ENCODE measurements around the gene NUDT3. TPM values are rescaled to one million over a fixed set of nuclear protein-coding genes. Genes with fewer than 3 reads are reported as not detected.
"Not testable (repeated sequence)": the region's sequence is repeated elsewhere in the genome, so short reads cannot be mapped to it uniquely, and the experiment has no call there.

NUDT3 gene
- total RNA-seq, 1 experiment from 2014 or later: 26.1 TPM

DNA sequence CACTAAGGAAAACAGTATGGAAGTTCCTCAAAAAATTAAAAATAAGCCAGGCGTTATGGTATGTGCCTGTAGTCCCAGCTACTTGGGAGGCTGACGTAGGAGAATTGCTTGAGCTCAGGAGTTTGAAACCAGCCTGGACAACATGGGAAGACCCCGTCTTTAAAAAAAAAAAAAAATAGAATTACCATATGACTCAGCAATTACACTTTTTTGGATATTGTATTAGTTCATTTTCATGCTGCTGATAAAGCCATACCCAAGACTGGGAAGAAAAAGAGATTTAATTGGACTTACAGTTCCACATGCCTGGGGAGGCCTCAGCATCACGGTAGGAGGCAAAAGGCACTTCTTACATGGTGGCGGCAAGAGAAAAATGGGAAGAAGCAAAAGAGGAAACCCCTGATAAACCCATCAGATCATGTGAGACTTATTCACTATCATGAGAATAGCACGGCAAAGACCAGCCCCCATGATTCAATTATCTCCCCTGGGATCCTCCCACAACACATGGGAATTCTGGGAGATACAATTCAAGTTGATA lies 132.9 kb downstream of the NUDT3 start:
- no peak for DNase-seq (ENCODE audit: low read depth)

DNA sequence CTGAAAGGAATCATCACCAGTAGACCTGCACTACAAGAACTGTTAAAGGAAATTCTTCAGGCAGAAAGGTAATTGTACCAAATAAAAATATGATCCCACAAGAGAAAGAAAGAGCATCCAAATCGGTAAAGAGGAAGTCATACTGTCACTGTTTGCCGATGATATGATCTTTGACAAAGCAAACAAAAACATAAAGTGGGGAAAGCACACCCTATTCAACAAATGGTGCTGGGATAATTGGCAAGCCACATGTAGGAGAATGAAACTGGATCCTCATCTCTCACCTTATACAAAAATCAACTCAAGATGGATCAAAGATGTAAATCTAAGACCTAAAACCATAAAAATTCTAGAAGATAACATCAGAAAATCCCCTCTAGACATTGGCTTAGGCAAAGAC lies 140.1 kb downstream of the NUDT3 start:
- not testable (repeated sequence) for DNase-seq (ENCODE audit: low read depth)

DNA sequence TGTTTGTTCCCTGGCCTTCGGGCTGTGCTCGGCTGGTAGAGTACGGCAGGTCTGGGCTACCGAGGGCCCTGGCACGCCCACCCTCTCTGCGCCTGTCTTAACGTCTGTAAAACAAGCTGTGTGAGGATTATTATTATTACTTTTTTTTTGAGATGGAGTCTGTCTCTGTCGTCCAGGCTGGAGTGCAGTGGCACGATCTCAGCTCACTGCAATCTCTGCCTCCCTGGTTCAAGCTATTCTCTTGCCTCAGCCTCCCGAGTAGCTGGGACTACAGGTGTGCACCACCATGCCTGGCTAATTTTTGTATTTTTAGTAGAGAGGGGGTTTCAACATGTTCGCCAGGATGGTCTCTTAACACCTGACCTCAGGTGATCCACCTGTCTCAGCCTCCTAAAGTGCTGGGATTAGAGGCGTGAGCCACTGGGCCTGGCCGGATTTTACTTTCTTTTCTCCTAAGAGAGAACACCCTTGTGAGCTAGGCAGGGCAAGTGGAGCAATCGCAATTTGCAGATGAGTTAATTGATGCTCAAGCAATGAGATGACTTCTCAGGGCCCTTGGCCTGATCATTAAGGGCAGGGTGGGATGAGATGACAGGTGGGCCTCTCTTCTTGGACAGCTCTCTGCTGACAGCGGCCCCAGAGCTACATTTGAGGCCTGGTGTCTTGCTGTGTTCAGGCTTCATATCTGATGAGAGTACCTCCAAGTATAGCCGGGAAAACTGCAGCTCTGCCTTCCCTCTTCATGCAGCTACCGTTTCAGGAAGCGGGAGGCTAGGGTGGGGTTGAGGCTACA lies 142.8 kb downstream of the NUDT3 start:
- no peak for DNase-seq (ENCODE audit: low read depth)

DNA sequence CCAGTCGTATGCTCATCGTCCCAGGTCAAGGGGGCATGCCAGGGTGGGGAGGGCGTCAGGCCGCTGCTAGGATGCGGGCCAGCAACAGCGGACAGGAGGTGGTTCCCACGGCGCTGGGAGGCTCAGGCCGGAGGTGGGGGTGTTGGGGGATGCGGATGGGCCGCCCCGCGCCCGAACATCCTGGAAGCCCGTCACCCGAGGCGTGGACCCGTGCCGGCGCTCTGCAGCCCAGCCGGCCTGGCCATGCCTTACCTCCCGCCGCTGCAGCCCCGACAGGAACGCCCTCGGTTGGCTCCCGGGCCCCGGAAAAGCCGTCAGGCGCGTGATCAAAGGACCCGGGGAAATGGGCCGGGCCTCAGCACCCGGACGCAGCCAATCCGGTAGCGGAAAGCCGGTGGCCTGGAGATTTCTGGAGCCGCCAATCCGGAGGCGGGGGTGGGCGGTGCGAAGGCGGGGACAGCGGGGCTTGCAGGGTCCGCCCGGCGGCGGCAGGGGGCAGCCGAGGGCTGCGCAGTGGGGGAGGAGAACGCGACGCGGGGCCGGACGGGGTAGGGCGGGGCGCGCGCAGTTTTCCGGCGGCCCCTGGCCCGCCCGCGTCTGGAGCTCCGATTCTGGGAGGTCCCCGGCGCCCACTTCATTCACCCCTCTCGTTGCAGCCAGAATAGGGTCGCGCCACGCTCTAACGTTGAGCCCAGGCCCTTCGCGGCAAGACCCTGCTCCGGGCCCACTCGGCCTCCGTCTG lies 143.6 kb downstream of the NUDT3 start, which contains the start of gene SMIM29:
Gene SMIM29 (minus strand): TSS at position 280 of the 742 bp plus-strand sequence. CDS start 1,215 bp downstream, outside the sequence.
- peak; percentile 92 for DNase-seq (ENCODE audit: low read depth)

DNA sequence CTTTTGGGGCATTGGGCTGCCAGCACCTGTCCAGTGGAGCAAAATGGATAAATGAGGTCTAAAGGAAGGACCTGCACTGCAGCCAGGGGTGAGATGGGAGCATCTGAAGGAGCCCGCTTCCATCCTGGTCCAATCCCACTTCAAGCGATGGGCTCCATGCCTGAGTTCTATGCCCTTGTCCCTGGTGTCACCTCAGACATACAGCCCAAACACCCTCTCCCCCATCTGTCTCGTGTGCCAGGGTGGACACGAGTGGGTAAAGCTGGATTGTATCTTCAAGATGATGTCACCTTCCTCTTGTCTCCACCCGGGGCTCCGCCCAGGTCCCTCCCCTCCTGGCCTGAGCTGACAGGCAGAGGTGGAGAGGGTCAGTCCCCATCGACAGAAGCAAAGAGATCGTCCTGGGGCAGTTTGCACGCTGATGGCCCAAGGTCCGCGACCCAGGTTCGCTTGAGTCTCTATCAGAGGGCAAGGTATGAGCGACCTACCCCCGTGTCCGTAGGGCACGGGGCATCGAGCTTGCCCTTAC lies 144.2 kb downstream of the NUDT3 start:
- DNase-seq (ENCODE audit: low read depth): peak; percentile 48

DNA sequence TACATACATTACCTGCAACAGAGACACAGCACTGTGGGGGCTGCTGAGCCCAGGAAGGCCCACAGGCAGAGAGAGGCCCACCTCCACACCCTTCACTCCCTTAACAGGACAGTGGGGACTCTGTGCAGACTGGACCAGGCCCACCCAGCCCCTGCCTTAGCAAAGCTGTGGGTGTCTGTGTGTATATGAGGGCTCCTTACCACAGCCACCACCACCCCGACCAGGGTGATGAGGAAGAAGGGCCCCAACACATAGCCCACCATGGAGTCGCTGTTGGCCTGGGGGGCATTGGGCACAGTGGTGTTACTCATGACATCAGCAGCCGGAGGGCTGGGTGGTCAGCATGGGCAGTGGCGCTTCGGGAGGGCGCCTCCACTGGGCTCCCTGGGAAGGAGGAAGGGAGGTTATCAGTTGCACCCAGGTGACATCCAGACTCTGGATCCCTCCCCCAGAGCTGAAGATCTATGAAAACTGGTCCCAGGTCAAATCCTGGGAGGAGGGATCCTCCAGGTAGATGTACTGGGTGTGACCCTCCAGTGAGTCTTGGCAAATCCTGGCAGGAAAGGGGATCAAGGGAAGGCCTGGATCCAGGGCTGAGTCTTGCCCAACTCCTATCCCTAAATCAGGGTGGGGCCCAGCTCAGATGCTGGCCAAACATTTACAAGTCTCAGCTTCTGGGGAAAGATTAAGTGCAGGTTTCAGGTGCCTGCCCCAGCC lies 144.8 kb downstream of the NUDT3 start:
- DNase-seq (ENCODE audit: low read depth): no peak

DNA sequence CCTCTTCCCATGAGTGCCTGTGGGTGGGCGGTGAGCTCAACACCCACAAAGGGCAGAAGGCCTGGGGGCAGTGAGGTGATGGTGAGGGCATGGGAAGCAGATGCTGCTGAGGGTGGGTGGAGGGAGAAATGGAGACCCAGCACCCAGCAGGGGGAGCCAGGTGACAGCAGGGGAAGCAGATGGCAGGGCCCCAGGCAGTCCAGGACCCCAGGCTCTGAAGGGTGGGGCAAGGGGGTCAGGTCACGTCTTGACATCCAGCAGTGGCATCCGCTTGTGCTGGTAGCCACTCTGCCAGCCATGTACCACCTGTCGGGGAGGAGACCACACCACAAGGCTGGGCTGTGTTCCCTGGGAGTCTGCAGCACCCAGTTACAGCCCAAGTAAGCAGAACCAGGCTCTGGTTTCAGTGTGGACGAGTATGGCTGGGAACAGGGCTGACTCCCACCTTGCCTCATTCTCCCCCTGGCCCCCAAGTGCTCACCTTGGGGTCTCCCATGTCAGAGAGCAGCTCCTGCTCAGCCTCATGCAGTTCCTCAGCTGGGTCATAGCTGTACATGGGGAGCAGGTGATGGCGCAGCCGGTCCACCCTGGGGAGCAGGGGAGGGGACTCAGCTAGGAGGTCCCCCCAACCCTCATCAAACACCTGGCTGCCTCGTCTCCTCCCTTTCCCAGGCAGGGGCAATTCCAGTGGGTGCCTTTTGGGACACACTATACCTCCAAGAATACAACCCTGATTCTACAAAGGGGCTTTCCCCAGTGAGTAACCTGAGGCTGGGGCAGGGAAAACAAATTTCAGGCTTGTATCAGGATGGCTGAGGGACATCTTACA lies 145.7 kb downstream of the NUDT3 start:
- peak; percentile 63 for DNase-seq (ENCODE audit: low read depth)

DNA sequence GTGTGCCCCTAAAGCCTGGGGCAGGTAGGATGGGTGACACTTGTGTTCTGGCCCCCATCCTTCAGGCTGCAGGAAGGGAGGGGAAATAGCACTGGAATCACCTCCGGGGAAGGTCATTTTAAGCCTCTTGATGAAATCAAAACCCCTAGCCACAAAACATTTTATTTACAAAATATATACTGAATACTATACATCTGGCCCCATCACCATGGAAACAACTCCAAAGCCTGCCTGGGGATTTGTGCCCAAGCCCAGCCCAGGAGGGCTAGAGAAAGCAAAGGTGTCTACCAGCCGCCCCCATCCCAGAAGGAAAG lies 146.3 kb downstream of the NUDT3 start:
- DNase-seq (ENCODE audit: low read depth): no peak

DNA sequence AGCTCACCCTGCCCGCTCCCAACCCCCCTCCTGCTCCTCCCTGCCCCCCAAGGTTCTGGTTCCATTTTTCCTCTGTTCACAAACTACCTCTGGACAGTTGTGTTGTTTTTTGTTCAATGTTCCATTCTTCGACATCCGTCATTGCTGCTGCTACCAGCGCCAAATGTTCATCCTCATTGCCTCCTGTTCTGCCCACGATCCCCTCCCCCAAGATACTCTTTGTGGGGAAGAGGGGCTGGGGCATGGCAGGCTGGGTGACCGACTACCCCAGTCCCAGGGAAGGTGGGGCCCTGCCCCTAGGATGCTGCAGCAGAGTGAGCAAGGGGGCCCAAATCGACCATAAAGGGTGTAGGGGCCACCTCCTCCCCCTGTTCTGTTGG lies 146.7 kb downstream of the NUDT3 start:
- DNase-seq (ENCODE audit: low read depth): not testable (repeated sequence)

DNA sequence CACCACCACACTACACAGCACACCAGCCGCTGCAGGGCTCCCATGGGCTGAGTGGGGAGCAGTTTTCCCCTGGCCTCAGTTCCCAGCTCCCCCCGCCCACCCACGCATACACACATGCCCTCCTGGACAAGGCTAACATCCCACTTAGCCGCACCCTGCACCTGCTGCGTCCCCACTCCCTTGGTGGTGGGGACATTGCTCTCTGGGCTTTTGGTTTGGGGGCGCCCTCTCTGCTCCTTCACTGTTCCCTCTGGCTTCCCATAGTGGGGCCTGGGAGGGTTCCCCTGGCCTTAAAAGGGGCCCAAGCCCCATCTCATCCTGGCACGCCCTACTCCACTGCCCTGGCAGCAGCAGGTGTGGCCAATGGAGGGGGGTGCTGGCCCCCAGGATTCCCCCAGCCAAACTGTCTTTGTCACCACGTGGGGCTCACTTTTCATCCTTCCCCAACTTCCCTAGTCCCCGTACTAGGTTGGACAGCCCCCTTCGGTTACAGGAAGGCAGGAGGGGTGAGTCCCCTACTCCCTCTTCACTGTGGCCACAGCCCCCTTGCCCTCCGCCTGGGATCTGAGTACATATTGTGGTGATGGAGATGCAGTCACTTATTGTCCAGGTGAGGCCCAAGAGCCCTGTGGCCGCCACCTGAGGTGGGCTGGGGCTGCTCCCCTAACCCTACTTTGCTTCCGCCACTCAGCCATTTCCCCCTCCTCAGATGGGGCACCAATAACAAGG lies 147.3 kb downstream of the NUDT3 start:
- DNase-seq (ENCODE audit: low read depth): not testable (repeated sequence)

DNA sequence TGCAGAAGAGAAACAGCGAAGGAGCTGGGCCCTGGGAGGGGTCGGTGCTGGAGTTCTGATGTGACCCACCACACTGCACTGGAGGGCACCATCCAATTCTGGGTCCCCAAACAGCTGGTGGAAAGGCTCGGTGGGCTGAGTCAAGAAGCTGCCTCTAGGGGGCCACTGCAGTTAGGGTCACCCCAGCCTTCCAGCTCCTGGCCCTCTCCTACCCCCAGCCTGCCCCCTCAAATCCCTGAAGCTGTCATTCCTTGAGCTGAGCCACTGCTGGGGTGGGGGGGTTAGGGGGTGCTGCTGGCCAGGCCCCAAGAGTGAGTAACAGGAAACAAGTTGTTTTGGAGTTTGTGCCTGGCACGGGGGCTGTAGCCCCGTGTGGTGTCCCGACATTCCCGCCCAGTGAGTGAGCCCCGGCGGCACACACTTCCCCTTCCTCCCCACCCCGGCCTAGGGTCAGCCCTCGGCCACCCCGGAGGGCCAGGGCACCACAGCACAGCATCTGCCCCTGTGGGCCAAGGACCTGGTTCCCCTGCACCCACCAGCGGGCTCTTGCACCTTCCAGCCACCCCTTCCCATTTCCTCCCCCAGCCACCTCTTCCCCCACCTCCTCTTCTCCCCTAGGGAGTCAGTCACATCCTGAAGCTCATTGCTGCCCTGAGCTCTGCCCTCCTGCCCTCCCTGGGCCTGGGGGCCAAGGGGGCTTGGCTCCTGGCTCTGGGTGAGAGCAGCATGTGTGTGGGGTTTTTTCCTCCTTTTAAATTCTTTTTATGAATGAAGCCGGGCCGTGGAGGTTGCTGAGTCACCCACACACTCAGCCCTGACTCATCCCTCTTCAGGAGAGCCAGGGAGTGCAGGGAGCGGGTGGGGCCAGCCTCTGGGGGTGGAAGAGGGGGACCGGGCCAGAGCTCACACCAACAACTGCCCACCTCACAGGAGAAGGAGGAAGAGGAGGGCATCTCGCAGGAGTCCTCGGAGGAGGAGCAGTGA lies 148.3 kb downstream of the NUDT3 start:
- peak; percentile 98 for DNase-seq (ENCODE audit: low read depth)

DNA sequence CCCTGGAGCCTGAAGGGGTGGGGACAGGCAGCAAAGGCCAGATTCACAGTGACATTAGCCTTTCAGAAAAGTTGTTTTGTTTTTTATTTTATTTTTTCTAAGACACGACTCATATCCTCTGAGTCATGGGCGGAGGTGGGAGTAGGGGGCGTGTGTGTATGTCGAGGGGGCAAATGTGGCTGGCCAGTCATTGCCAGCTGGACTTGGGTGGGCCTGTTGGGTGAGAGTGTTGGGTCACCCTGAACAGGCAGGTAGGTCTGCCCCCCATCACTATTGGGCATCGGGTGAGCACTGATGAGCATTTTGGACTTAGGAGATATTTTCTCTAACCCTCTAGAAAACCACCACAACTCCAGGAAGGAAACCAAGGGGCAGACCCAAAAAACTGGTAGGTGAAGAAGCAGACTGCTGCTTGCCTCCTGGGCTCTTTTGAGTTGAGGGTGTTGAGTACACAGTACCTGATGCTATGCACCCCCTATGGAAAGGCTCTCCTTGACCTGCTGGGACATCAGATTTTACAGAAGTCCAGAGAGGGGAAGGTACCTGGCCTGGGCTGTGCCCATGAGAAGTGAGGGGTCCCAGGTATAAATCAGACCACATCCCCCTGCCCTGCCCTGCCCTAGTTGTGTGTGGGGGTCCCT lies 149.2 kb downstream of the NUDT3 start:
- peak; percentile 67 for DNase-seq (ENCODE audit: low read depth)

DNA sequence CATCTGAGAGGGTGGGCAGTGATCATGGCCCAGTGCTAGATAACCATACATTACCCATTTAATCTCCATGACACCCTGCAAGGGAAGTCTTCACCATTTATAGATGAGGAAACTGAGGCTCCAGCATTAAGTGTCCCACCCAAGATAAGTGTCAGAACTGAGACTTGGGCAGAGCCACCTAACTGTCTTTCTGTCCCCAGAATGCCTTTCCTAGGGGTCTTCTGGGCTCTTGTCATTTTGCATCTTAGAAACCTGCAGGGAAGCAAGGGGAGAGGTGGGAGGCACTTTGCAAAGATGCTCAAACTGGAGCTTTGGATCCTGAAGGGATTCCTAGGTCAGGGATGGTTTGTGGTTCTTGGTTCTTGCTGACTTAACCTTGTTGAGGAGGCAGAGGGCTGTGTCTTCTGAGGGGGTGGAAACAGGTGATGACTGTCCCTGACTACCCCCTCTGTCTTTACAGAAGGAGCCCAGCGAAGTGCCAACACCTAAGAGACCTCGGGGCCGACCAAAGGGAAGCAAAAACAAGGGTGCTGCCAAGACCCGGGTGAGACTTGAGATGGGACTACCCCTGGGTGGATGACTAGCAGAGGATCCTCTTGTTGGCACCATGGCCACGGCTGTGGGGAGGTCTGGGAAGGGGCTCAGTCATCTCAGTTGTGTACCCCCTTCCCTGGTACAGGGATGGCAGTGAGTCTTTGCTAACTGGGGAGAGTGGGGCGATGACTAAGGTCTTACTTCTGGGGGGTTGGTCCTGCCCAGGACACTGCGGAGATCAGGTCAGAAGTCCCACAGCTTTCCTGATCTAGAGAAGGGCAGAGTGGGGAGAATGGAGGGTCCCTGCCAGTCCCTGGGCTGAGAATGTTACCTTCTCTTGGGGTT lies 150.0 kb downstream of the NUDT3 start:
- no peak for DNase-seq (ENCODE audit: low read depth)

DNA sequence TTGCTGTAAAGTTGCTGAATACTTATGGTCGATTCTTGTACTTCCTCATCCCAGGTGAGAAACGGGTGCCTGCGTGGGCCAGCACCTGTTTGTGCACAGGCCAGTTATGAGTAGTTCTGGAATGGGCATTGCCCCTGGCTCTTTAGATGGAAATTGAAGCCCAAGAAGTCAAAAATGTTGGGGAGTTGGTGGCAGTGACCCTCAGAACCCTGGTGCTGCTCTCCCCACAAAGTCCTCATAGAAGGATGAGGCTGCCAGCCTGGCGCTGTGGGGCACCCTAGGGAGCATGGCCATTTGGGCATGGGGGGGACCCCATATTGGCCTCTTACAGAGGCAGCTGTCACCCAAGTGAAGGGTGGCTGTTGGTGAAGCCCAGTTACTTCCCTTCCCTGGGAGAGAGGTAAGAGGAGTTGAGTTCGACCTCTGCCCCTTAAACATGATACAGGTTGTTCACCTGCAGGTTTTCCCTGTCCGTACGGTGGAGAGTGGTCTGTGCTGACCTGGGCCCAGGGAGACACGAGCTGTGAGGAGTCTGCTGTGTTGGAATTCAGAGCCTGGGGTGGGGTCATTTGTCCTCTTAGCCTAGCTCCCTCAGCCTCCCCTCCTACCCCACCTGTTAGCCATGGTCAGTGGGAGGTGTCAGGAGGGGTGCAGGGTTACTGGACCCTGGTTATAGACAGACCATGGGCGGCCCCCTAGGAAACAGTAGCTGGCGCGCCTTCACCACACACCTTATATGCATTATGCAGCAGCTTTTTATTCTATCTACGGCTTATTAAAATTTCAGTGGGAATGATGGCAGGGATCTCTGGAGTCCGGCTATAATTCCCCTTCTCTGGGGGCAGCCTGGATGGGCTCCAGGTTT lies 150.9 kb downstream of the NUDT3 start:
- DNase-seq (ENCODE audit: low read depth): no peak

DNA sequence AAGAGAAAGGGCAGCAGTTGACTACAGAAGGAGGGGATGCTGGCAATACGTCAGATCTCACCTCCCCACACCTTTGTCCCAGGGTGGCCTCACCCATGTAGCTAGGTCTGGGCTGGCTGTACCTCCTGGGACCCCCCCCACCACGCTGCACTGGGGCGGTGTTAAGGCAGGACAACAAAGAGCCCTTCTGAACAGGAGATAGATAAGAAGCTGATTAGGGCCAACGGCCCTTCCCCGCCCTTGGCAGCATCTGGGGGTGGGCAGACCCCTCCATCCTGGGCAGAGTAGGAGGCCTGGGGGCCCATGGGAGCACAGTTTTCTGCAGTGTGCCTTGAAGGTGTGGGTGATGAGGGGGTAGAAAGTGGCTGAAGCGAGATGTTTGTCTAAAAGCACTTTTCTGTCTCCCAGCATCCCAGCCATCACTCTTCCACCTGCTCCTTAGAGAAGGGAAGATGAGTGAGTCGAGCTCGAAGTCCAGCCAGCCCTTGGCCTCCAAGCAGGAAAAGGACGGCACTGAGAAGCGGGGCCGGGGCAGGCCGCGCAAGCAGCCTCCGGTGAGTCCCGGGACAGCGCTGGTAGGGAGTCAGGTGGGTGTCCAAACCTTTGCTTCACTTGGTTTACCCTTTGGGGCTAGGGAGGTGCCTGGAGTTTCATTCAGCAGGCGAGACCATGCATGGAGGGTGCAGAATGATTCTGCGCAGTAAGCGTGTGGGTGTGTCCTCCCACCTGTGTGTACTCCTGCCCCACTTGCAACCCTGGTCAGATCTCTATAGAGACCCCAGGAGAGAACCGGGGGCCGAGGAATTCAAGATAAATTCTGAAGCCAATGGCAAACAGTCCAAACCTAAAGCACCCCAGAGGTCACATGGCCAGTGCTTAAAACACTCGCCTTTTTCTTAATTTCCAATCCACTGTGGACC lies 151.9 kb downstream of the NUDT3 start:
- DNase-seq (ENCODE audit: low read depth): no peak

Data from LHCN-M2 (cell line).